MCF 10A (cell line): Measurements from ENCODE around the gene WDR7. TPM values are rescaled to one million over a fixed set of nuclear protein-coding genes. Genes with fewer than 3 reads are reported as not detected.

Experiments
- BruUV-seq: library from RNA; stranded (reverse); fragments of 400-500 nt; replicated peaks from 2 replicates; lab custom pipeline; 2021; lab: Mats Ljungman, UMichigan
- CTCF ChIA-PET: fragments of 300-600 bp; sonication (Branson Sonifier 250); formaldehyde crosslinking; extraction: SDS; loops from one replicate; lab custom pipeline; 2021; ENCODE audit warnings: antibody characterized with exemption, inconsistent platforms; lab: Yijun Ruan, JAX
- POLR2A ChIA-PET: fragments of 300-600, 350-650 bp; sonication (Branson Sonifier 250); formaldehyde crosslinking; extraction: SDS; loops from one replicate; lab custom pipeline; 2020; ENCODE audit warnings: antibody characterized with exemption, inconsistent platforms; lab: Yijun Ruan, JAX
- DNase-seq: peaks from one replicate; pipeline ENCODE4 v3.0.0-alpha.2; 2018; ENCODE audit not compliant: unreplicated experiment
- H3K27ac Mint-ChIP-seq: one replicate; pipeline ENCODE4 v1.8.0; 2022; ENCODE audit warnings: mild to moderate bottlenecking, low read depth, mixed read lengths; ENCODE audit not compliant: unreplicated experiment
- H3K27me3 Mint-ChIP-seq: one replicate; pipeline ENCODE4 v1.8.0; 2022; ENCODE audit warnings: mixed read lengths; ENCODE audit not compliant: insufficient read depth, unreplicated experiment
- H3K36me3 Mint-ChIP-seq: one replicate; pipeline ENCODE4 v1.8.0; 2022; ENCODE audit warnings: mild to moderate bottlenecking, moderate library complexity, mixed read lengths; ENCODE audit not compliant: insufficient read depth, unreplicated experiment
- H3K4me1 Mint-ChIP-seq: one replicate; pipeline ENCODE4 v1.8.0; 2022; ENCODE audit warnings: mixed read lengths; ENCODE audit not compliant: insufficient read depth, unreplicated experiment
- H3K4me3 Mint-ChIP-seq: one replicate; pipeline ENCODE4 v1.8.0; 2022; ENCODE audit warnings: mild to moderate bottlenecking, moderate library complexity, mixed read lengths; ENCODE audit not compliant: unreplicated experiment
- H3K9me3 Mint-ChIP-seq: one replicate; pipeline ENCODE4 v1.8.0; 2022; ENCODE audit warnings: mixed read lengths; ENCODE audit not compliant: unreplicated experiment
- intact Hi-C: fragments of 100-400 bp; cut with micrococcal nuclease; formaldehyde crosslinking; loops from 2 replicates; pipeline ENCODE4 v1.14.1; 2022
- total RNA-seq: library from RNA; stranded (reverse); gene quantifications from 2 replicates; pipeline ENCODE4 v1.2.3, GENCODE V29; 2022
- TF ChIP-seq, protein P1 (sequence below): fragments of 200-600 bp; IDR thresholded peaks from one replicate; pipeline ENCODE4 v1.8.0; 2022; ENCODE audit warnings: antibody characterized with exemption, mild to moderate bottlenecking; ENCODE audit not compliant: unreplicated experiment

The WDR7 gene
- total RNA-seq, 1 experiment from 2014 or later: 12.6 TPM

DNA sequence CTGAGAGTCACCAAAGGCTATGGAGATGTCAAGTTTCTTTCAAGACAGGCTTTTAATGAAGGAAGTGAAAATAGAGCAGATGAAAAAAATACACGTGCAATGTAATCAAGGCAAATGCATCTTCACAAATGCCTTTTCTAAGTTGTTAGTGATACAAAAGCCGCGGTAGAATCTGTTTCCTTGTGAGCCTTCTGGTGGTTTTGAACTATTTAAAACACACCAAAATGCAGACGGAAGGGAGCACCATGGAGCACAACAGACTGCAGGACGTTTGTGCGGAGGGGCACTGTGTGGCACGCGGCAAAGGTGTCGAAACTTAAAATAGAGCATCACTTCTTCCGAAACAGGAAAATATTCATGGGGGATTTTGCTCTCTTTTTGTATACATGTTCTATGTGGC lies 430.7 kb downstream of the WDR7 start:
- BruUV-seq: no TSS peak
- DNase-seq: no peak
- Mint-ChIP-seq H3K27me3 (no peaks in the 10 kb centered on the region), H3K9me3 (no peaks in the 10 kb centered on the region), H3K4me1 (peaks cover 12% of the 10 kb centered on the region), H3K27ac (no peak overlapping the region), H3K4me3 (no peak overlapping the region), H3K36me3 (no peaks in the 10 kb centered on the region)
- ChIA-PET POLR2A (no interaction called here), CTCF (no interaction called here)
- intact Hi-C loops: no loop called here
- TF ChIP-seq, protein P1, sequence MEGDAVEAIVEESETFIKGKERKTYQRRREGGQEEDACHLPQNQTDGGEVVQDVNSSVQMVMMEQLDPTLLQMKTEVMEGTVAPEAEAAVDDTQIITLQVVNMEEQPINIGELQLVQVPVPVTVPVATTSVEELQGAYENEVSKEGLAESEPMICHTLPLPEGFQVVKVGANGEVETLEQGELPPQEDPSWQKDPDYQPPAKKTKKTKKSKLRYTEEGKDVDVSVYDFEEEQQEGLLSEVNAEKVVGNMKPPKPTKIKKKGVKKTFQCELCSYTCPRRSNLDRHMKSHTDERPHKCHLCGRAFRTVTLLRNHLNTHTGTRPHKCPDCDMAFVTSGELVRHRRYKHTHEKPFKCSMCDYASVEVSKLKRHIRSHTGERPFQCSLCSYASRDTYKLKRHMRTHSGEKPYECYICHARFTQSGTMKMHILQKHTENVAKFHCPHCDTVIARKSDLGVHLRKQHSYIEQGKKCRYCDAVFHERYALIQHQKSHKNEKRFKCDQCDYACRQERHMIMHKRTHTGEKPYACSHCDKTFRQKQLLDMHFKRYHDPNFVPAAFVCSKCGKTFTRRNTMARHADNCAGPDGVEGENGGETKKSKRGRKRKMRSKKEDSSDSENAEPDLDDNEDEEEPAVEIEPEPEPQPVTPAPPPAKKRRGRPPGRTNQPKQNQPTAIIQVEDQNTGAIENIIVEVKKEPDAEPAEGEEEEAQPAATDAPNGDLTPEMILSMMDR: no peak

DNA sequence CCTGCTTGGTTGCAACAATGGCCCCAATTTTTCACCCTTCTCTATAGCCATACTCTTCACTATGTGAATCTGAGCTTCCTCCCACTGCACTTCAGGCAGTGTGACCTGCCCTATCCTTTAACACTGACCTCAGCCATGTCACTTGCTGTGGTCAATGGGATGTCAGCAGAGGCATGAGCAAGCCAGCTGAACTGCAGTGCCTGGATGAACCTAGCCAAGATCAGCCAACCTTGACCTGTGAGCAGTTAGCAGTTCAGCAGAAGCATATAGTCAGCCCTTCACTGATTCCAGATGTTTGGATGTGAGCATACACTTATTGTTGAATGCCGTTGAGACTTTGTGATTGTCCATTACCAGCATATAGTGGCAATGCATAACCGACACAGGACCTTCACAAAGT lies 432.3 kb downstream of the WDR7 start:
- TF ChIP-seq, protein P1: no peak
- CTCF ChIA-PET: no interaction called here
- H3K27me3 Mint-ChIP-seq: no peaks in the 10 kb centered on the region
- POLR2A ChIA-PET: no interaction called here
- DNase-seq: no peak
- H3K4me3 Mint-ChIP-seq: no peak overlapping the region
- no peak overlapping the region for H3K27ac Mint-ChIP-seq
- no peaks in the 10 kb centered on the region for H3K36me3 Mint-ChIP-seq
- H3K9me3 Mint-ChIP-seq: no peaks in the 10 kb centered on the region
- no TSS peak for BruUV-seq
- peaks cover 23% of the 10 kb centered on the region for H3K4me1 Mint-ChIP-seq
- intact Hi-C loops: no loop called here

DNA sequence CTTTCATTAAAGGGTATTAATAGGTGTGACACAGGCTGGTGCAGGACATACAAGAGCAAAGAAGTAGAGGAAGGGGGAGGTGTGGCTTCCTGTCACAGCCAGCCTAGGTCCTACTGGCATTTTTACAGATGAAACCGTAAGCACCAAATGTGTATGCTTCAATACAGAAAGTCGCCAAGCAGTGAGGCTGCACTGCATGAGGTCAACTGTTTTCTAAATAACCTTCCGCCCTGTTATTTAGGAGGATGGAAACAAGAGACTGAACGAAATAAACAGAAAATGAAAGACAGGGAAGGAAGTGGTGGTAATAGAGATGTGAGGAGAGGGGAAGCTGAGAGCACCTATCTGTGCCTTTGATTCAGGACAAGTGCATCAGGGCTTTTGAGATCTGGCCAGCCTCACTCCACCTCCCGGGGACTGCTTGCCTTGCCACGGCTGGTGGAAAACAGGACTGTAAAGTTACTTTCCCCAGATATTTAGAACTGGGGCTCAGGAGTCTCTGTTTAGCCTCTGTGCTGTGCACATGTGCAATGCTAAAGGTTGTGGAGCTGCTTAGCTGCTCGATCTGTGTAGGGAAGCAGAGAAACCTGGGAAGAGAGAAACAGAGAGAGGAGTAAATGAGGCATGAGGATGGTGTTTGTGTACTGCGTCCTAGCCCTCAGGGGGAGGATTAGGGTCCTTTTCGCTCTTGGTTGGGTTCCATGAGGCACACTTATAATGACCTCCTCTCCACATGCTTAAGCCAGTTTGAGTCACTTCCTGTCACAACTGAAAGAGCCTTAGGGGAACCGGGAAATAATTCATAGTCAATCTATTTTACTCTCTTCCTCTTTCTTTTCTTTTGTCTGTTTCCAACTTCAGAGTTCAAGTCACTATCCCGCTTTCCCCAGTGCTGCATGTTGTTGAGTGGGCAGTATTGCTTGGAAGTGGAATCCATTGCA lies 433.4 kb downstream of the WDR7 start:
- no peak for DNase-seq
- CTCF ChIA-PET: no interaction called here
- H3K4me1 Mint-ChIP-seq: peaks cover 23% of the 10 kb centered on the region
- no peaks in the 10 kb centered on the region for H3K9me3 Mint-ChIP-seq
- intact Hi-C loops: no loop called here
- POLR2A ChIA-PET: no interaction called here
- H3K27me3 Mint-ChIP-seq: no peaks in the 10 kb centered on the region
- TF ChIP-seq, protein P1: no peak
- no peaks in the 10 kb centered on the region for H3K36me3 Mint-ChIP-seq
- BruUV-seq: no TSS peak
- H3K27ac Mint-ChIP-seq: no peak overlapping the region
- no peak overlapping the region for H3K4me3 Mint-ChIP-seq

DNA sequence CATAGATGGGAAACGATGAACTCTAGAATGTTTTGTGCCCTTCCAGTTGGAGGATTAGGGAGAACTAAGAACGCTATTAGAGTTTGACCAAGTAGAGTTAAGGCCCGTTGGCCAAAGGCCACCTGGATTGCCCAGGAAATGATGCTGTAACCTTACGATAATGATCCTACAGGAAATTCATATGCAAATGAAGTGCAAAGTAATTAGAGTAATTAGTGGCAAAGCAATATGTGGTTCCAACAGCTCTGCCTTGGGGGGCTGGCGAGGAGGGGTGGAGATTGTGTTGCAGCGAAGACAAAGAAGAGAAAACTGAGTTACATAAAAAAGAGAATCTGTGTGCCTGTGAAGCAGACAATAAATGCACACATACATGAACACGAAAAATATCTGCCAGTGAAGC lies 434.2 kb downstream of the WDR7 start:
- CTCF ChIA-PET: interaction anchor here (0.7 kb wide), 1 partner anchor 81 kb away, joined by 3 read pairs; no protein-coding TSS in a partner anchor
- H3K4me3 Mint-ChIP-seq: no peak overlapping the region
- no peaks in the 10 kb centered on the region for H3K36me3 Mint-ChIP-seq
- H3K9me3 Mint-ChIP-seq: no peaks in the 10 kb centered on the region
- intact Hi-C loops: no loop called here
- H3K27ac Mint-ChIP-seq: no peak overlapping the region
- peaks cover 23% of the 10 kb centered on the region for H3K4me1 Mint-ChIP-seq
- DNase-seq: no peak
- POLR2A ChIA-PET: no interaction called here
- no TSS peak for BruUV-seq
- TF ChIP-seq, protein P1: no peak
- H3K27me3 Mint-ChIP-seq: no peaks in the 10 kb centered on the region
